SU-DHL-6 (cell line): ENCODE data around the gene CDC25A.

Experiments used
- H2AFZ ChIP-seq: fragments of 200-600 bp; sonication (generic); 2 replicates; pipeline ENCODE4 v1.6.1; 2014; ENCODE audit warnings: low read depth, mild to moderate bottlenecking, moderate library complexity, mixed read lengths, antibody characterized with exemption, low read length; ENCODE audit not compliant: severe bottlenecking
- H3F3A ChIP-seq: fragments of 200-600 bp; shearing (Covaris generic); 2 replicates; pipeline ENCODE4 v1.6.0; 2016; ENCODE audit warnings: antibody characterized with exemption, mild to moderate bottlenecking; ENCODE audit not compliant: insufficient read depth
- H3K27ac ChIP-seq: fragments of 200-600 bp; sonication (generic); 2 replicates; pipeline ENCODE4 v1.5.1; 2016; ENCODE audit warnings: low read depth, mild to moderate bottlenecking, low read length, moderate library complexity, mixed read lengths
- H3K27me3 ChIP-seq: fragments of 200-600 bp; sonication (generic), shearing (Covaris generic); 2 replicates; pipeline ENCODE4 v1.6.0; 2014; ENCODE audit warnings: mild to moderate bottlenecking, low read length
- H3K36me3 ChIP-seq: fragments of 200-600 bp; sonication (generic); 2 replicates; pipeline ENCODE4 v1.6.1; 2014; ENCODE audit warnings: mild to moderate bottlenecking, low read length, mixed read lengths
- H3K4me2 ChIP-seq: fragments of 300-600, 200-600 bp; shearing (Covaris generic), sonication (generic); 2 replicates; pipeline ENCODE4 v1.6.0; 2014; ENCODE audit warnings: low read length, low read depth, mild to moderate bottlenecking; ENCODE audit not compliant: poor library complexity, severe bottlenecking
- H3K4me3 ChIP-seq: fragments of 200-600 bp; sonication (generic); 2 replicates; pipeline ENCODE4 v1.5.1; 2014; ENCODE audit warnings: antibody characterized with exemption, low read length, mild to moderate bottlenecking, mixed read lengths; ENCODE audit not compliant: insufficient read depth, poor library complexity, severe bottlenecking
- H3K79me2 ChIP-seq: fragments of 200-600 bp; sonication (generic); 2 replicates; pipeline ENCODE4 v1.6.1; 2014; ENCODE audit warnings: mild to moderate bottlenecking, low read length, moderate library complexity; ENCODE audit not compliant: insufficient read depth
- H3K9ac ChIP-seq: fragments of 200-600 bp; sonication (generic); 2 replicates; pipeline ENCODE4 v1.7.0; 2014; ENCODE audit warnings: mild to moderate bottlenecking, low read length
- H3K9me2 ChIP-seq: fragments of 200-600 bp; sonication (generic); replicated peaks from 2 replicates; pipeline ENCODE4 v1.6.1; 2014; ENCODE audit warnings: low read length; ENCODE audit not compliant: insufficient read depth
- H3K9me3 ChIP-seq: fragments of 200-600 bp; sonication (generic); 2 replicates; pipeline ENCODE4 v1.6.1; 2014; ENCODE audit warnings: low read length, mixed read lengths; ENCODE audit not compliant: insufficient read depth
- H4K20me1 ChIP-seq: fragments of 200-600 bp; sonication (generic); 2 replicates; pipeline ENCODE4 v1.6.1; 2014; ENCODE audit warnings: low read depth, mild to moderate bottlenecking, antibody characterized with exemption, low read length, moderate library complexity, mixed read lengths
- CTCF ChIP-seq: fragments of 200-600 bp; sonication (generic); IDR thresholded peaks from one replicate; pipeline ENCODE4 v1.5.1; 2017; ENCODE audit warnings: antibody characterized with exemption, mild to moderate bottlenecking, low read length, moderate library complexity; ENCODE audit not compliant: insufficient read depth, poor library complexity, severe bottlenecking
- EZH2phosphoT487 ChIP-seq: fragments of 200-600 bp; sonication (generic), shearing (Covaris generic); conservative IDR thresholded peaks from 2 replicates; pipeline ENCODE4 v1.6.1; 2018; ENCODE audit warnings: mild to moderate bottlenecking, antibody characterized with exemption, low read length, moderate library complexity, mixed read lengths

Gene CDC25A

GRCh38 chr3:48130321-48130904, 57.8 kb downstream of the CDC25A start:
- Histone ChIP-seq H3K79me2 (no peaks in the 10 kb centered on the region), H4K20me1 (no peaks in the 10 kb centered on the region), H3F3A (no peaks in the 10 kb centered on the region), H3K9me2 (no peaks in the 10 kb centered on the region), H3K9ac (no peak overlapping the region), H3K9me3 (no peaks in the 10 kb centered on the region), H3K27me3 (no peaks in the 10 kb centered on the region), H2AFZ (no peak overlapping the region), H3K36me3 (no peaks in the 10 kb centered on the region), H3K4me2 (no peak overlapping the region), H3K4me3 (no peak overlapping the region), H3K27ac (no peak overlapping the region)
- TF ChIP-seq EZH2phosphoT487 (no peak), CTCF (no peak)

- H3K79me2 ChIP-seq = no peaks in the 10 kb centered on the region
- no peak for TF ChIP-seq CTCF
- TF ChIP-seq EZH2phosphoT487 = no peak
- no peak overlapping the region for H2AFZ ChIP-seq
- no peaks in the 10 kb centered on the region for H4K20me1 ChIP-seq
- H3K9me2 ChIP-seq = no peaks in the 10 kb centered on the region
- no peaks in the 10 kb centered on the region for H3K9me3 ChIP-seq
- H3K9ac ChIP-seq = no peak overlapping the region
- H3K27ac ChIP-seq = no peak overlapping the region
- no peaks in the 10 kb centered on the region for H3F3A ChIP-seq
- no peaks in the 10 kb centered on the region for H3K27me3 ChIP-seq
- no peak overlapping the region for H3K4me3 ChIP-seq
- no peak overlapping the region for H3K4me2 ChIP-seq
- H3K36me3 ChIP-seq = no peaks in the 10 kb centered on the region
Observed at GRCh38 chr3:48129921-48130320, 58.3 kb downstream of the CDC25A start.

GRCh38 chr3:48128774-48129173, 59.4 kb downstream of the CDC25A start:
- no peaks in the 10 kb centered on the region for H3K36me3 ChIP-seq
- H3K27me3 ChIP-seq = no peaks in the 10 kb centered on the region
- no peaks in the 10 kb centered on the region for H4K20me1 ChIP-seq
- H3K27ac ChIP-seq = no peak overlapping the region
- H3F3A ChIP-seq = no peaks in the 10 kb centered on the region
- H3K4me3 ChIP-seq = no peak overlapping the region
- no peaks in the 10 kb centered on the region for H3K9me3 ChIP-seq
- TF ChIP-seq EZH2phosphoT487 = no peak
- TF ChIP-seq CTCF = no peak
- no peak overlapping the region for H3K9ac ChIP-seq
- H3K9me2 ChIP-seq = no peaks in the 10 kb centered on the region
- H3K4me2 ChIP-seq = no peak overlapping the region
- no peaks in the 10 kb centered on the region for H3K79me2 ChIP-seq
- H2AFZ ChIP-seq = no peak overlapping the region
